ENCODE measurements around the gene LRRC4. TPM values are rescaled to one million over a fixed set of nuclear protein-coding genes. Genes with fewer than 3 reads are reported as not detected.

The LRRC4 gene
- total RNA-seq, 1 donor from 2014 or later = 0.16 TPM

DNA sequence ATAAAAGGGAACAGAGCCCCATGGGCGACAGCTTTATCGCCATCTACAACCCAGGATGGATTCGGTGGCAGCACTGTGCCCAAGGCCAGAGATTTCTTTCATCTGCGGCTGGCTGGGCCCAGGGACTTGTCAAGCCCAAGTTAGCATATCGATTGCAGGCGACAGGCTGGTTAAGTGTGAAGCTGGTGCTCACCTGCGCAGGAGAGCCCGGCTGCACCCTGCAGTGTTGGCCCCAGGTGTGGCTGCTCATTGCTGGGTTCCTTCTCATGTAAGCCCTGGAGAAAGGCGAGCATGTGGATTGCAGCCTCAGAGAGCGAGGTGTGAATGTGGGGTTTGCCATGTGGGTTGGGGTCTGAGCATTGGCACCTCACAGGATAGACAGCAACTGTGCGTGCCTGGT, 40.6 kb upstream of the LRRC4 start:
- ChIA-PET POLR2A (no interaction called here), CTCF (no interaction called here)
- no peak for DNase-seq
- Mint-ChIP-seq H3K27ac (no peak overlapping the region), H3K36me3 (ENCODE audit: low read depth) (peaks cover 38% of the 10 kb centered on the region), H3K9me3 (no peaks in the 10 kb centered on the region), H3K4me1 (no peaks in the 10 kb centered on the region), H3K4me3 (no peak overlapping the region), H3K27me3 (no peaks in the 10 kb centered on the region)
- TF ChIP-seq, protein P1, sequence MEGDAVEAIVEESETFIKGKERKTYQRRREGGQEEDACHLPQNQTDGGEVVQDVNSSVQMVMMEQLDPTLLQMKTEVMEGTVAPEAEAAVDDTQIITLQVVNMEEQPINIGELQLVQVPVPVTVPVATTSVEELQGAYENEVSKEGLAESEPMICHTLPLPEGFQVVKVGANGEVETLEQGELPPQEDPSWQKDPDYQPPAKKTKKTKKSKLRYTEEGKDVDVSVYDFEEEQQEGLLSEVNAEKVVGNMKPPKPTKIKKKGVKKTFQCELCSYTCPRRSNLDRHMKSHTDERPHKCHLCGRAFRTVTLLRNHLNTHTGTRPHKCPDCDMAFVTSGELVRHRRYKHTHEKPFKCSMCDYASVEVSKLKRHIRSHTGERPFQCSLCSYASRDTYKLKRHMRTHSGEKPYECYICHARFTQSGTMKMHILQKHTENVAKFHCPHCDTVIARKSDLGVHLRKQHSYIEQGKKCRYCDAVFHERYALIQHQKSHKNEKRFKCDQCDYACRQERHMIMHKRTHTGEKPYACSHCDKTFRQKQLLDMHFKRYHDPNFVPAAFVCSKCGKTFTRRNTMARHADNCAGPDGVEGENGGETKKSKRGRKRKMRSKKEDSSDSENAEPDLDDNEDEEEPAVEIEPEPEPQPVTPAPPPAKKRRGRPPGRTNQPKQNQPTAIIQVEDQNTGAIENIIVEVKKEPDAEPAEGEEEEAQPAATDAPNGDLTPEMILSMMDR (IDR thresholded peaks at IDR 0.05) = no peak
- intact Hi-C loops (cut with micrococcal nuclease) = no loop called here
- ATAC-seq (ENCODE audit: low read depth) = no peak

DNA sequence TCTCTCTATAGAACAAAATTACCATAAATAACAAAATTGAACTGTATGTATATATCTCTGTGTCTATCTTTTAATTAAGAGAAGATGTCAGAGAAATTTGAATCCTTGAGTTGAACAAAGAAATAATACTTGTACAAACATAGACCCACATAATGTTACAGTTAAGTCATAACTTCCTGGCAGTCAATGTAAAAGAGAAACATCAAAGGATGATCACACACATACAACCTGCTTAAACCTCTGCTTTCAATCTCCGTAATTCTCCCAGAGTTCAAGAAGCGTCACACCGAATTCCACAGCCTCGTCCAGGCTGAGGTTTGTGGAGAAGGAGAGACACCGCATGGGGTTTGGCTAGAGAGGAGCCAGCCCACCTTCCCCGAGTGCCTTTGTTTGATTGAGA, 40.1 kb upstream of the LRRC4 start:
- POLR2A ChIA-PET = no interaction called here
- Mint-ChIP-seq H3K36me3 (ENCODE audit: low read depth) (peaks cover 34% of the 10 kb centered on the region), H3K9me3 (no peaks in the 10 kb centered on the region), H3K27me3 (no peaks in the 10 kb centered on the region), H3K4me1 (no peaks in the 10 kb centered on the region), H3K27ac (no peak overlapping the region), H3K4me3 (no peak overlapping the region)
- ATAC-seq (ENCODE audit: low read depth) (no peak), DNase-seq (no peak)
- CTCF ChIA-PET = no interaction called here
- intact Hi-C loops (cut with micrococcal nuclease) = no loop called here
- TF ChIP-seq, protein P1 (IDR thresholded peaks at IDR 0.05) = no peak

DNA sequence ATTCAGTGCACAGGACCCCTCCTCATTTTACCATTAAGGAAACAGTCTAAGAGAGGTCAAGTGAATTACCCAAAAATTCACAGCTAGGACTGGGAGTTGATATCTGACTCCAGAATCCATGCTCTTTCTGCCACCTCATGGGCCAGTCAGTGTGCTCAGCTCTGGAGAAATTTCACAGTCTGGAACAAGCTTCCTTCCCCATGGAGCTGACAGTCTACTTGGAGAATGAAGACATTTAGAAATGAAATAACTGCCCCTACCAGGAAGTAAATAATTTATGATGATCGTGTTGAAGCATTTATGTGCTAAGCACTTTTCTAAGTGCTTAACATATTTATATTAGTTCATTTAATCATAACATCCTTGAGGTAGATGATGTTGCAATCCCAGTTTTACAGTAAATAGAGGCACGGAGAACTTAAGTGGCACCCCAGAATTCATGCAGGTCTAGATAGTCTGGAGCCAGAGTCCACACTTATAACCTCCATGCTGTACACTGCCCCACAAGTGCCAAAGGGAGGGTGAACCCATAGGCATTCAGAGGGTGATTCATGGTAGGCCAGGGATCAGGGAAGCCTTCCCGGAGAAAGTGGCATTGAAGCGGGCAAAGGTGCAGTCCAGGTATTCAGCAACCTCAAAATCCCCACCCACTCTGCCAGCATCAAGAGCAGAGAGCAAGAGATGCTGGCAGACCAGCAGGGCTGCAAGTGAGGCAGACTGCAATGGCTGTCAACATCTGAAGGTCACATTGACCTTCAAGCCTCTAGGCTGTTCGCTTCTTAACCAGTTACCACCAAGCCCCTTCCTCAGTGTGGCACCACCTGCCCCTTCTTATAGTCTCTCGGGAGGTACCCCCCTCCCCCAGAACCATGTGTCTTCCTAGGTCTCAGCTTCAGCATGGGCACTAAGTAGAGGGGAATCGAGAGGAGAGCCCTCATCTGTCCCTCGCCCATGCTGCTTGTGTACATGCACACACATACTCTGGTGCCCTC, 38.4 kb upstream of the LRRC4 start:
- CTCF ChIA-PET = interaction anchor here (1.2 kb wide), 1 partner anchor 76 kb away, joined by 3 read pairs; no protein-coding TSS in a partner anchor
- Mint-ChIP-seq H3K9me3 (no peaks in the 10 kb centered on the region), H3K4me1 (no peaks in the 10 kb centered on the region), H3K27ac (no peak overlapping the region), H3K27me3 (no peaks in the 10 kb centered on the region), H3K4me3 (no peak overlapping the region), H3K36me3 (ENCODE audit: low read depth) (peaks cover 31% of the 10 kb centered on the region)
- DNase-seq = no peak
- POLR2A ChIA-PET = no interaction called here
- intact Hi-C loops (cut with micrococcal nuclease) = no loop called here
- TF ChIP-seq, protein P1 (IDR thresholded peaks at IDR 0.05) = no peak
- ATAC-seq (ENCODE audit: low read depth) = no peak

DNA sequence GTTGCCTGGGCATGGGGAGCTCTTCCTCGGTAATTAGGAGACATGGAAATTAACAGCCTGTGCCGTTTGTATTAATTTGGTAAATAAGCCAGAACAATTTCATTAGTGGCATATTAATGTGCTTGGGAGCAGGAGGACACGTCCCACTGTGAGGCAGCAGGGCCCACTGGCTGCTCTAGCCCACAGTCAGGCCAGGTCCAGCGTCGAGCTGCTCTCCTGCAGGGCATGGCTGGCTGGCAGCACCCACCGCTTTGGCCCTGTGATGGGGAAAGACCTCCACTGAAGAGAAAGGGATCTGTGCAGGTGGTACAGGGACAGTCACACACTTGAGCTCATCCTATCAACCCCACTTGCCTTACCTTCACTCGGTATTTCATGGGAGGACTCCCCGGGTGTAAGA, 37.5 kb upstream of the LRRC4 start:
- H3K27me3 Mint-ChIP-seq = no peaks in the 10 kb centered on the region
- DNase-seq (no peak), ATAC-seq (ENCODE audit: low read depth) (no peak)
- no peaks in the 10 kb centered on the region for H3K4me1 Mint-ChIP-seq
- H3K36me3 Mint-ChIP-seq (ENCODE audit: low read depth) = peaks cover 25% of the 10 kb centered on the region
- intact Hi-C loops (cut with micrococcal nuclease) = no loop called here
- CTCF ChIA-PET = interaction anchor here (1.2 kb wide), 1 partner anchor 77 kb away, joined by 3 read pairs; no protein-coding TSS in a partner anchor
- H3K9me3 Mint-ChIP-seq = no peaks in the 10 kb centered on the region
- POLR2A ChIA-PET = no interaction called here
- no peak overlapping the region for H3K4me3 Mint-ChIP-seq
- H3K27ac Mint-ChIP-seq = no peak overlapping the region
- TF ChIP-seq, protein P1 (IDR thresholded peaks at IDR 0.05) = no peak

DNA sequence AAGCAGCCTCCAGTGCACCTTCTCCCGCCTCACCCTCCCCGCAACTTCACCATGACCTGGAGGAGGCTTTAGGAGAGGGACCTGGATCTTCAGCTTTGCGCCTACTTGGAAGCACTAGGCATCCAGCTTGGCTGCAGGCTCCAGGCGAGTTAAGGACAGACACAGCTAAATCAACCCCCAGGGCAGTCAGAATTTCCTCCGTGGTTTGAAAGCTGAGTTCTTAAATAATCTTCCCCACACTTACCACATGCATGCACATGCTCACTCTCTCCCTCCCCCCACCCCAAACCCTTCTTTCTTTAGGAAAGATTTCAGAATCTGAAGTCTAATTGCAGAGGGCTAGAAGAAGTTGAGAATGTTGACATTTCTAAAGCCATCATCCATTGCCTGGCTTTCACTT, 36.7 kb upstream of the LRRC4 start:
- no peaks in the 10 kb centered on the region for H3K9me3 Mint-ChIP-seq

More for the DNA sequence above, 36.7 kb upstream of the LRRC4 start:
- intact Hi-C loops (cut with micrococcal nuclease) = no loop called here
- CTCF ChIA-PET = no interaction called here
- DNase-seq (no peak), ATAC-seq (ENCODE audit: low read depth) (no peak)
- POLR2A ChIA-PET = no interaction called here
- Mint-ChIP-seq H3K36me3 (ENCODE audit: low read depth) (peaks cover 21% of the 10 kb centered on the region), H3K4me3 (no peak overlapping the region), H3K27me3 (no peaks in the 10 kb centered on the region), H3K4me1 (no peaks in the 10 kb centered on the region), H3K27ac (no peak overlapping the region)
- TF ChIP-seq, protein P1 (IDR thresholded peaks at IDR 0.05) = no peak

Measured in activated B cell treated with CpG ODN at 0.5 μM for 24 hours (primary cell).